CD4-positive, alpha-beta T cell treated with Interferon alpha-2 for 1 hour (primary cell): Measurements from ENCODE around the gene NHLRC4.
"Not testable (repeated sequence)": the region's sequence is repeated elsewhere in the genome, so short reads cannot be mapped to it uniquely, and the experiment has no call there.

ENCODE experiments used
- DNase-seq, 2 donors: peaks; one replicate each; pipeline ENCODE4 v3.0.0-alpha.2; 2020 to 2022

The NHLRC4 gene

DNA sequence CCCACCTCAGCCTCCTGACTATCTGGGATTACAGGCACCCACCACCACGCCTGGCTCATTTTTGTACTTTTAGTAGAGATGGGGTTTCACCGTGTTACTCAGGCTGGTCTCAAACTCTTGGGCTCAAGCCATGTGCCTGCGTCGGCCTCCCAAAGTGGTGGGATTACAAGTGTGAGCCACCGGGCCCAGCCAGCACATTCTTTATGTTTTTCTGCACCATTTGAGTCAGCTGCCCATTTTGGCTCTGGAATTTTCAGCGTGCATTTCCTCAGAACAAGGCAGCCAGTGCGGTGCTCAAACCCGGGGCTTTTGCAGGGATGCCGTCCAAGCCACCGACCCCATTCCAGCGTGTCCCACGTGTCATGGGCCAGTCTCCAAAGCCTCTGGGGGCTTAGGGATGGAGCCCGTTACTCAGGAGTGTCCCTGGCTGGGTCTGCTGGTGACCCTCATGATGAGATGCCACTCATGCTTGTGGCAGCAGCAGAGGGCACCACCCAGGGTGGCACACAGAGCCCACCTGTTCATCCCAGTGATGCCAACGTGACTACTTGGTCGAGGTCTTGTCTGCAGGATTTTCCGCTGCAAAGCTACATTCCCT is 19.3 kb downstream of the NHLRC4 start:
- DNase-seq, result no peak

DNA sequence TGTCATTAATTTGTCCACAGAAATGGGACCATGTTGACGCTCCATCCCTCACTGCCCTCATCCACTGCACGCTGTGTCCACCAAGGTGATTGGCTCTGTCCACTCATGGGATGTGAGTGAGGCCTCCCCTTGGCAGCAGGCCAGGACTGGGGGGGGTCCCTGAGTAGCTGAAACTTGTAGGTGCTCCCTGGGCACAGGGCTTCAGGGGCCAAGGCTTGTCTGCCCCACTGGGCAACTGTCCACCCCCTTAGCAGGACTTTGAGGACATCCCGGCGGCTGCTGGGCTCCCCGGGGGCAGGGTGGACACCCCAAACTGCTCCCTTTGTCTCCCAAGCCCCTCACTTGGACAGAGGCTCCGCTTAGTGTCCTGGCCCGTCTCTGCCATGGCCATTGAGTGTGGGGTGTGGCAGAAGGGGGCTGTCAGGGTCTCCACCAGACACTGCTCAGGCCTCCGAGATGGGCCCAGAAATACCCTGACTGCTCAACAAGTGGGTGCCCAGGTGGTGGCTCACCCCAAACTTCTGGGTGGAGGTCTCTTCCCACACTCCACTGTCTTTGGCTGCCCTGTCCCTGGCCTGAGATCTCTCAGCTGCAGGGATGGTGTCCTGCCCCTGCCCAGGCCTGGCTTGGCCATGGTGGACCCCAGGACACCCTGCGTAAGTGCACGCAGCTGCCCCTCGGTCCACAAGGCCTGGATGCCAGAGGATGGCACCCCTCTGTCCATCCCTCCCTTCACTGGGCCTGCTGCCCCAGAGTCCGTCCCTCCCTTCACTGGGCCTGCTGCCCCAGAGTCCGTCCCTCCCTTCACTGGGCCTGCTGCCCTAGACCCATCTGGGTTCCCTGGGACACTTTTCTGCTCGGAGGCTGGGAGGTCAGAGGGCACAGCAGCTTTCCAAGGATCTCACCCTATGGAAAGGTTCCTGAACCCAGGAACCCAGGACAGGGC is 20.1 kb downstream of the NHLRC4 start:
- DNase-seq, result no peak

GRCh38 chr16:588639-588888 is 21.8 kb downstream of the NHLRC4 start:
- peak; percentile 63 to 67 for DNase-seq

DNA sequence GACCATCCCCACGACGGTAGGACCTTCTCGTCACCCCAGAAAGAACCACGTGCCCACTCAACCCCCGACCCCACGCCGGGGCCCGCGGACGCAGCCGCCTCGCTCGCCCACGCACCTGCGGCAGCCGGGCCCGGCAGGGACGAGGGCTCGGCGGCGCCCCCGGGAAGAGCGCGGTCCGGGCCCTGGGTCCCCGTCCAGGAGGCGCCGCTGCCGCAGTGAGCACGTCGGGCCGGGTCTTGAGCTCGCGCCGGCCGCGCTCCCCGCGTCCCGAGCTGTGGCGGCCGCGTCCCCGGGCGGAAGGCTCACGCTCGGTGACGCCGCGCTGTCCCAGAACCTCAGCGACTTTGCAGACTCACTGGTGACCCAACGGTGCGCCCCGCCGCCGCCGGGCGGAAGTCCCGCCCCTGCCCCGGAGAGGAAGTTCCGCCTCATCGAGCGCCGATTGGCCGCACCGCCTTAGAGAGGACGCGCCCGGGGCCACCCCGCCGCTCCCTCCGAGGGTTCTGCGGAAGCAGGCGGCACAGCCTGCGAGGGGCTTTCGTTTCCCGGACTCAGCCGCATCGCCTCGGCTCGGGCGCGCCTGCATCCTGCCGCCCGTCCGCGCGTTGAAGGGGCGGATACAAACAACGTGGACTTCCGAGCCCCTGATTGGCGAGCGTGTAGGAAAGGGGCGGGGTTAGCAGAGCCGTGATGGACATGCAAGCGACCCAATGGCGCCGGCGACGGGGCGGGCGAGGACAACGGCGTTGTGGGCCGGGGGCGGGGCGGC is 22.3 kb downstream of the NHLRC4 start:
- DNase-seq, result peak; percentile 96 to 98

DNA sequence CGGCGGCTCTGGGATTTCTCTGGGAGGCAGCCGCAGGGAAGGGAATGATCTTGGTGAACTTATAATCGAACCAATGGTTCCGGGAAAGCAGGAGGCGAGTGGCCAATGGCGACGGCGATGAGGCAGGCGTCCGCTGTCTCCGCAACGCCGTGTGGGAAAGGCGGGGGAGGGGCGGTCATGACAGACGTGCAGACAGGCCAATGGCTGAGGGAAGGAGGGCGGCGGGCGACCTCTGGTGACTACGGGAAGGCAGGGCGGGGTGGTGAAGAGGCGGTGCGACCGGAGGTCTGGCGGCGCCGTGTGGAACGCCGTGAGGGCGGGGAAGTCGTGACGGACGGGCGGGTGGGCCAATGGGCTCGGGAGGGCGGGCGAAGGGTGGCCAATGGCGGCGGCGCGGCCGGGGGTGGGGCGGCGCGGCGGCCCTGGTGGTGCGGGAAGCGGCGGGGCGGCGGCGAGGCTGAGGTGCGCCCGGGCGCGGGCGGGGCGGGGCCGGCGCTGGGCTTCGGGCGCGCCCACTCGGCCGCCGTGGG is 22.9 kb downstream of the NHLRC4 start, which contains the start of gene RAB40C:
RAB40C (plus strand) TSS at position 409 of the 530 bp plus-strand sequence. CDS start 226 bp downstream, outside the sequence.
- peak; percentile 99 for DNase-seq

- no peak for DNase-seq
These were observed 23.5 kb downstream of the NHLRC4 start for GRCh38 chr16:590188-590814.

- DNase-seq, result no peak
These were observed 24.0 kb downstream of the NHLRC4 start for GRCh38 chr16:590815-591200.

DNA sequence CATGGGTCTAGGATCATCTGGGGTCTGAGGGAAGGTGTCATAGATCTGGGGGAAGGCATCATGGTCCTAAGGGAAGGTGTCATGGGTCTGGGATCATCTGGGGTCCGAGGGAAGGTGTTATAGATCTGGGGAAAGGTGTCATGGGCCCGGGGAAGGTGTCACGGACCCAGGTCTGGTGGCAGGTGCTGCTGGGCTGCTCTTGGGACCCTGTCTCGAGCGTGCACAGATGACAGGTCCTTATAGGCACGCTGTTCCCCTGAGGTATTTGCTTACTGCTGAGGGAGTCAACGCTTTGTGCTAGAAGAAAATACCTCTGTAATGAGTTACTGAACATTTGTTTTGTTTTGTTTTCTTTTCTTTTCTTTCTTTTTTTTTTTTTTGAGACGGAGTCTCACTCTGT is 24.4 kb downstream of the NHLRC4 start:
- no peak for DNase-seq

DNA sequence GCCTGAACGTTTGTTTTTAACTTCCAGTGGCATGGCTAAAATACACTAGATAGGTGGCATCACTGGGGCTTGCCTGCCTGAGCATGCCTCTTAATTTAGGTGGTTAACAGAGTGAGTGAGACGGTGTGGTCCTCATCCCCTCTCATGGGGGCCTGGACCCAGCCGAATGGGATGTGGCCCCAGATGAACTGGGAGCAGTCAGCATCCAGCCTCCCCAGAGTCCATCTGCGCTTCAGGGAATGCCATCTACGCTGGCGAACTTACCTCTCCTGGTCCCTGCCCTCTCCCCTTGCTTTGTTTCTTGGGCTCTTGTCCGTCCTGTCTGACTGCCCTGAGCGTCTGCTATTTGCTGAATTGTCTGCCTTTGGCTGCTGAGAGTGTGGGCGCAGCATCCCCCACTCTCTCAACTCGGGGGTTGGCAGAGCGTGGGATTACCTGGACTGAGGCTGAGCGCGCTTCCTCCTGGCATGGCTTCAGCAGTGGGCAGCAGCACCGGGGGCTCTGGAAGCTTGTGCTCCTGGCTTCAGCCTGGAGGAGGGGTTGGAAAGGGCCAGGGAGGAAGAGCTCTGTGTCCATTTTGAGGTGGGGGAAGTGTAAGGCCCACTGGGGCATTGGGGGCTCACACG is 25.2 kb downstream of the NHLRC4 start:
- DNase-seq, result no peak

DNA sequence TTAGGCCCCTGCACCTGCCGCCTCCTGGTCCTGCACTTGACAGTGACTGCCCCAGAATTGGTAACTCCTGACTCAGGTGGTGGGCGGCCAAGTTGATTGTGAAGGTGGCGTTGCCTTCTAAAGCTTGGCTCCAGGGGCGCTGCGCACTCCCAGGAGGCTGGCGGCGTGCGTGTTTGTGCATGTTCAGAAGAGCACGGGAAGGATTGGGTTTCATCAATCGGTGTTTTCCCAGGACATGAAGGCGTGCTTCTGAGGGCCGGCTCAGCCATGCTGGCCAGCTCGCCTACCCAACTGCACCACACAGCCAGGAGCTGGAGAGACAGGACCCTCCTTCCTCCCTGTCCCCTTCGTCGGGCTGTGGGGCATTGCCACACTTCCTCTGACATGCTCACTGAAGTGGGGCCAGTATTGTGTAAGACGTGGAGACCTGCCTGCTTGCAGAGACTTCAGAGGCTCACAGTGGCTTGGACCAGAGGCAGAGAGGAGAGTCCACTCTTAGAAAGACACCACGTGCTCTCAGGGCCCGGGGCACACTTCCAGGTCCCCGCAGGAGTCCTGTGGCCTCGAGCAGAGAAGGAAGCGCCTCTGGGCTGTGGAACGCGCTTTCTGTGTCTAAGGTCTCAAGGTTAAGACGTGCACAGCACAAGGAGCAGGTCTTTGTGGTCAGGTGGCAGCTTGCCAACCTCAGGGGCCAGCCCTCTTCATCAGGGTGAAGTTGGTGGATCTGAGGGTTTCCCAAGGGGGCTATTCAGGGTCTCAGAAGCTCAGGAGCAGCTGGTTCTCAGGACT is 25.9 kb downstream of the NHLRC4 start:
- DNase-seq, result no peak

DNA sequence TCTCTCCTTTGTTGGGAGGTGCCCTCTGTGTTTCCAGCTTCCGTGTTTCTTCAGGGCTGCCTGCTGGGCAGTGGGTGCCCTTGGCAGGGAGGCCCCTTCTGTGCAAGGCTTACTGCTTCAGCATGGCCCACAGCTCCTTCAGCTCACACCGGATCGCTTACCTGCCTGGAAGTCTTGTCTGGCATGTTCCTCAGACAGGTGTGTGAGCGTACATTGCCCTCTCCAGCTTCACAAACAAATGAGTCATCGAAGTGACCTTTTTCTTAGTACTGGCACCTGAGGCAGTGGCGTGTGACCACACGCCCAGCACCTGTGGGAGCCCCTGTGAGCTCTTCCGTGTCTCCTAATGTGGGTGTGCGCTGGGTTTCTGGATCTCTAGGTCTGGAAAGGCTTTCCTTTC is 26.6 kb downstream of the NHLRC4 start:
- no peak for DNase-seq

- no peak for DNase-seq
These were observed 27.0 kb downstream of the NHLRC4 start for GRCh38 chr16:593807-594206.

- no peak for DNase-seq
These were observed 28.3 kb downstream of the NHLRC4 start for GRCh38 chr16:595094-595528.

- no peak for DNase-seq
These were observed 29.3 kb downstream of the NHLRC4 start for GRCh38 chr16:595942-596735.

DNA sequence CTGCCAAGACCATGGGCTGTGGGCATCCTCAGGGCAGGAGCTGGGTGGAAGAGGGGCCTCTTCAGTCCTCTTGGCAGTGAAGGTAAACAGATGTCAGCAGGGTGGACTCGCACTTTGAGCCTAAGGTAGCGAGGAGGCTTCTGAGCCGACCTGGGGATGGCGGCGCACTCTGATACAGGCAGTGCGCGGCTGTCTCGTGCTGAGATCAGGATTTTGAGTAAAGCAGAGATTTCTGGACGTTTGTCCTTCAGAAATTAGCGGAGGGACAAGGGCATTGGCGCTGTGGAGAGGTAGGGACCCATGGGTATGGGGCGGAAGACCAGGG is 29.9 kb downstream of the NHLRC4 start:
- DNase-seq, result no peak

DNA sequence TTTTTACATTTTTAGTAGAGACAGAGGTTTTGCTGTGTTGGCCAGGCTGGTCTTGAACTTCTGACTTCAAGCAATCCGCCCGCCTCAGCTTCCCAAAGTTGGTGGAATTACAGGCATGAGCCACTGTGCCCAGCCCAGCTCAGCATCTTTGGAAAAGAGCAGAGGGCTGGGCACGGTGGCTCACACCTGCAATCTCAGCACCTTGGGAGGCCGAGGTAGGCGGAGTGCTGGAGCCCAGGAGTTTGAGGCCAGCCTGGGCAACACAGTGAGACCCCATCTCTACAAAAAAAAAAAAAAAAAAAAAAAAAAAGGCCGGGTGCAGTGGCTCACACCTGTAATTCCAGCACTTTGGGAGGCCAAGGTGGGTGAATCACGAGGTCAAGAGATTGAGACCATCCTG is 30.9 kb downstream of the NHLRC4 start:
- not testable (repeated sequence) for DNase-seq

- DNase-seq, result no peak
These were observed 32.3 kb downstream of the NHLRC4 start for GRCh38 chr16:598823-599739.

- no peak for DNase-seq
These were observed 34.0 kb downstream of the NHLRC4 start for GRCh38 chr16:600781-601180.

- no peak for DNase-seq
These were observed 37.1 kb downstream of the NHLRC4 start for GRCh38 chr16:603933-604332.
